Measurements from ENCODE around the gene GON4L.
A peak's percentile ranks its signal among the peaks of the same experiment; 100 is the strongest.
"Not testable (repeated sequence)": the region's sequence is repeated elsewhere in the genome, so short reads cannot be mapped to it uniquely, and the experiment has no call there.

GON4L gene

GRCh38 chr1:155745284-155746228 lies 111.5 kb downstream of the GON4L start:
- DNase-seq (ENCODE audit: low spot score), result peak; percentile 89

- DNase-seq (ENCODE audit: low spot score), result no peak
These were observed 112.2 kb downstream of the GON4L start for GRCh38 chr1:155744711-155745283.

- no peak for DNase-seq (ENCODE audit: low spot score)
These were observed 115.1 kb downstream of the GON4L start for GRCh38 chr1:155741908-155742307.

GRCh38 chr1:155740995-155741394 lies 116.0 kb downstream of the GON4L start:
- DNase-seq (ENCODE audit: low spot score), result no peak

- DNase-seq (ENCODE audit: low spot score), result peak; percentile 18
These were observed 127.7 kb downstream of the GON4L start for GRCh38 chr1:155729031-155729898.

- no peak for DNase-seq (ENCODE audit: low spot score)
These were observed 131.9 kb downstream of the GON4L start for GRCh38 chr1:155725142-155725541.

- no peak for DNase-seq (ENCODE audit: low spot score)
These were observed 137.3 kb downstream of the GON4L start for GRCh38 chr1:155719703-155720102.

- DNase-seq (ENCODE audit: low spot score), result not testable (repeated sequence)
These were observed 138.4 kb downstream of the GON4L start for GRCh38 chr1:155718524-155719115.

GRCh38 chr1:155717041-155717440 lies 140.0 kb downstream of the GON4L start:
- no peak for DNase-seq (ENCODE audit: low spot score)

- no peak for DNase-seq (ENCODE audit: low spot score)
These were observed 141.2 kb downstream of the GON4L start for GRCh38 chr1:155715777-155716176.

GRCh38 chr1:155715056-155715455 lies 142.0 kb downstream of the GON4L start:
- DNase-seq (ENCODE audit: low spot score), result not testable (repeated sequence)

GRCh38 chr1:155713075-155713474 lies 143.9 kb downstream of the GON4L start:
- DNase-seq (ENCODE audit: low spot score), result no peak

- not testable (repeated sequence) for DNase-seq (ENCODE audit: low spot score)
These were observed 144.4 kb downstream of the GON4L start for GRCh38 chr1:155712636-155713035.

GRCh38 chr1:155711457-155711856 lies 145.6 kb downstream of the GON4L start:
- DNase-seq (ENCODE audit: low spot score), result not testable (repeated sequence)

GRCh38 chr1:155709391-155709790 lies 147.6 kb downstream of the GON4L start:
- no peak for DNase-seq (ENCODE audit: low spot score)

GRCh38 chr1:155706139-155706538 lies 150.9 kb downstream of the GON4L start:
- no peak for DNase-seq (ENCODE audit: low spot score)

- not testable (repeated sequence) for DNase-seq (ENCODE audit: low spot score)
These were observed 152.6 kb downstream of the GON4L start for GRCh38 chr1:155704414-155704813.

GRCh38 chr1:155703216-155703615 lies 153.8 kb downstream of the GON4L start:
- no peak for DNase-seq (ENCODE audit: low spot score)

GRCh38 chr1:155701675-155702074 lies 155.3 kb downstream of the GON4L start:
- not testable (repeated sequence) for DNase-seq (ENCODE audit: low spot score)
